ENCODE results near the gene FAT3. TPM values are rescaled to one million over a fixed set of nuclear protein-coding genes. Genes with fewer than 3 reads are reported as not detected.

FAT3 gene
- total and polyA plus RNA-seq, 2 donors (not counting 3 experiments of a cell fraction or from before 2014, with no cell fraction given), result 0.08 to 1.4 TPM

DNA sequence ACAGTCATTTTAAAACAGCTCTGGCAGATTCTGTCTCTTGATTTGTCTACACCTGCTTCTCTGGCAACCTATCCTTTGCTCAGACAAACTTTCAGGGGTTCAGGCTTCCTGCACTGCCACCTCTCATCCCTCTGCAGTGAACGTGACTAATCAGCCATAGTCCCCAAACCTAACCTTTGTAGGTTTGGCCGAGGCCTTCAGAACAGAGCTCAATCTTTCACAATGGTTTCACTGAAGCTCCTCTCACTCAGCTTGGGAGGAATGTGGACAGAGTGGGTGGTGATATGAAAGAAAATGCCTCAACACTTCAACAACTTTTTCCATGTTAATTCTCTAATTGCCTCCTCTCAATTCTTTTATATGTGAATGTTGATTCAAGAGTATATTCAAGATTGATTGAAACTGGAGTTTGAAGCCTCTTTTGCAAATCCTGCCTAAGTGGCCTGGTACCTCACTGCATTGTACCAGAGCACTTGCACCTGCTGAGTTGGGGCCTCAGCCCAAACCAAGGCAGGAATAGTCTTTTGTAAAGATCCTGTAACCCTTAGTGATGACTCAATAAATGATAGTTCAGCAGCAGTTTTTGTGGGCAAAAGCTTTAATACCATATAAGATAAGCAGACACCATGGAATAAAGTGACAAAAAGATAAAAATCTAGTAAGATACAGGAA is 33.9 kb upstream of the FAT3 start:
- Histone ChIP-seq H3K79me2 (ENCODE audit: control insufficient read depth, insufficient read depth, low read length) (no peaks in the 10 kb centered on the region), H3K9me1 (replicated peaks; ENCODE audit: control insufficient read depth, extremely low read depth, insufficient read depth, low read length) (no peaks in the 10 kb centered on the region), H3K9me3 (replicated peaks; ENCODE audit: control insufficient read depth, insufficient read depth, low read length) (no peaks in the 10 kb centered on the region), H3K27ac (ENCODE audit: insufficient read depth, low read depth, low read length) (no peak overlapping the region), H3K27me3 (ENCODE audit: control insufficient read depth in 2 of 2, insufficient read depth in 2 of 2, low read length in 2 of 2) (no peaks in the 10 kb centered on the region), H3K36me3 (ENCODE audit: control insufficient read depth in 2 of 2, extremely low read depth in 1 of 2, insufficient read depth in 2 of 2, low read length in 2 of 2) (no peaks in the 10 kb centered on the region), H2AFZ (ENCODE audit: low read depth, low read length) (no peak overlapping the region), H3K9ac (replicated peaks; ENCODE audit: extremely low read depth, insufficient read depth, low read length) (no peak overlapping the region), H4K20me1 (replicated peaks; ENCODE audit: control insufficient read depth, extremely low read depth, insufficient read depth, low read length) (no peaks in the 10 kb centered on the region), H3K4me1 (ENCODE audit: control insufficient read depth, extremely low read depth, insufficient read depth, low read length) (no peaks in the 10 kb centered on the region), H3K4me2 (ENCODE audit: insufficient read depth, low read length) (no peak overlapping the region), H3K4me3 (replicated peaks in 1 of 3; ENCODE audit: insufficient read depth in 1 of 3, low read depth in 1 of 3, low read length in 3 of 3) (no peak overlapping the region)
- FAIRE-seq (no peak), DNase-seq (ENCODE audit: low read depth, low spot score) (no peak)
- intact Hi-C loops (cut with micrococcal nuclease), result no loop called here
- dilution Hi-C loops (cut with MboI; ENCODE audit: extremely low pct_ligation_motif_present, low sequenced_read_pairs), result no loop called here
- ChIA-PET POLR2A (no interaction called here), CTCF (no interaction called here)
- no TSS peak for BruUV-seq (replicated peaks)
- TF ChIP-seq POLR2AphosphoS5 (IDR thresholded peaks at IDR 0.05; ENCODE audit: insufficient read depth, low read depth, low read length) (no peak), MYC (IDR thresholded peaks at IDR 0.05; ENCODE audit: low read depth, low read length) (no peak), GATA2 (IDR thresholded peaks at IDR 0.05; ENCODE audit: insufficient read depth, insufficient read length, low read depth, low read length) (no peak), EZH2 (IDR thresholded peaks at IDR 0.05; ENCODE audit: borderline replicate concordance, low read depth, low read length, severe bottlenecking) (no peak), POLR2A (IDR thresholded peaks at IDR 0.05; ENCODE audit: low read depth, low read length) (no peak), JUN (IDR thresholded peaks at IDR 0.05; ENCODE audit: borderline replicate concordance, insufficient read depth, insufficient read length, low read depth) (no peak), FOS (IDR thresholded peaks at IDR 0.05; ENCODE audit: borderline replicate concordance, insufficient read depth, low read length) (no peak)
- TF ChIP-seq, protein P1, sequence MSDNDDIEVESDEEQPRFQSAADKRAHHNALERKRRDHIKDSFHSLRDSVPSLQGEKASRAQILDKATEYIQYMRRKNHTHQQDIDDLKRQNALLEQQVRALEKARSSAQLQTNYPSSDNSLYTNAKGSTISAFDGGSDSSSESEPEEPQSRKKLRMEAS (IDR thresholded peaks at IDR 0.05; ENCODE audit: insufficient read depth, insufficient read length), result no peak
- TF ChIP-seq, protein P2, sequence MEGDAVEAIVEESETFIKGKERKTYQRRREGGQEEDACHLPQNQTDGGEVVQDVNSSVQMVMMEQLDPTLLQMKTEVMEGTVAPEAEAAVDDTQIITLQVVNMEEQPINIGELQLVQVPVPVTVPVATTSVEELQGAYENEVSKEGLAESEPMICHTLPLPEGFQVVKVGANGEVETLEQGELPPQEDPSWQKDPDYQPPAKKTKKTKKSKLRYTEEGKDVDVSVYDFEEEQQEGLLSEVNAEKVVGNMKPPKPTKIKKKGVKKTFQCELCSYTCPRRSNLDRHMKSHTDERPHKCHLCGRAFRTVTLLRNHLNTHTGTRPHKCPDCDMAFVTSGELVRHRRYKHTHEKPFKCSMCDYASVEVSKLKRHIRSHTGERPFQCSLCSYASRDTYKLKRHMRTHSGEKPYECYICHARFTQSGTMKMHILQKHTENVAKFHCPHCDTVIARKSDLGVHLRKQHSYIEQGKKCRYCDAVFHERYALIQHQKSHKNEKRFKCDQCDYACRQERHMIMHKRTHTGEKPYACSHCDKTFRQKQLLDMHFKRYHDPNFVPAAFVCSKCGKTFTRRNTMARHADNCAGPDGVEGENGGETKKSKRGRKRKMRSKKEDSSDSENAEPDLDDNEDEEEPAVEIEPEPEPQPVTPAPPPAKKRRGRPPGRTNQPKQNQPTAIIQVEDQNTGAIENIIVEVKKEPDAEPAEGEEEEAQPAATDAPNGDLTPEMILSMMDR (IDR thresholded peaks at IDR 0.05; ENCODE audit: extremely low read depth in 1 of 2, insufficient read depth in 1 of 2, low read depth in 1 of 2, low read length in 2 of 2), result no peak

Measured in endothelial cell of umbilical vein (primary cell).